Subcutaneous abdominal adipose tissue (tissue), 5 donors: ENCODE data around the gene SNX18.

Experiments used
- H3K27ac ChIP-seq: one replicate; pipeline ENCODE4 v1.7.0; 2013; ENCODE audit warnings: low read depth, mild to moderate bottlenecking, inconsistent platforms, low read length, moderate library complexity
- H3K27me3 ChIP-seq, 5 donors: one replicate each; pipeline ENCODE4 v1.7.0; 2013; ENCODE audit warnings: low read length in 5 of 5, inconsistent platforms in 1 of 5; ENCODE audit not compliant: control insufficient read depth in 5 of 5, insufficient read depth in 4 of 5
- H3K36me3 ChIP-seq, 5 donors: one replicate each; pipeline ENCODE4 v1.7.0; 2013; ENCODE audit warnings: low read length in 5 of 5; ENCODE audit not compliant: control insufficient read depth in 5 of 5, insufficient read depth in 5 of 5
- H3K4me1 ChIP-seq, 5 donors: one replicate each; pipeline ENCODE4 v1.7.0; 2013; ENCODE audit warnings: low read length in 5 of 5, mild to moderate bottlenecking in 3 of 5, moderate library complexity in 1 of 5; ENCODE audit not compliant: control insufficient read depth in 5 of 5, insufficient read depth in 5 of 5
- H3K4me3 ChIP-seq, 5 donors: one replicate each; pipeline ENCODE4 v1.7.0; 2013; ENCODE audit warnings: low read length in 5 of 5, low read depth in 1 of 5
- H3K9ac ChIP-seq, 5 donors: one replicate each; pipeline ENCODE4 v1.7.0; 2013; ENCODE audit warnings: low read length in 5 of 5, mild to moderate bottlenecking in 4 of 5, moderate library complexity in 3 of 5
- H3K9me3 ChIP-seq, 5 donors: one replicate each; pipeline ENCODE4 v1.7.0; 2013; ENCODE audit warnings: low read length in 5 of 5; ENCODE audit not compliant: control insufficient read depth in 5 of 5
- donor health status: healthy.
- donor health status: healthy.
- donor health status: healthy.
- donor health status: healthy.
- donor health status: healthy.

The SNX18 gene, protein sequence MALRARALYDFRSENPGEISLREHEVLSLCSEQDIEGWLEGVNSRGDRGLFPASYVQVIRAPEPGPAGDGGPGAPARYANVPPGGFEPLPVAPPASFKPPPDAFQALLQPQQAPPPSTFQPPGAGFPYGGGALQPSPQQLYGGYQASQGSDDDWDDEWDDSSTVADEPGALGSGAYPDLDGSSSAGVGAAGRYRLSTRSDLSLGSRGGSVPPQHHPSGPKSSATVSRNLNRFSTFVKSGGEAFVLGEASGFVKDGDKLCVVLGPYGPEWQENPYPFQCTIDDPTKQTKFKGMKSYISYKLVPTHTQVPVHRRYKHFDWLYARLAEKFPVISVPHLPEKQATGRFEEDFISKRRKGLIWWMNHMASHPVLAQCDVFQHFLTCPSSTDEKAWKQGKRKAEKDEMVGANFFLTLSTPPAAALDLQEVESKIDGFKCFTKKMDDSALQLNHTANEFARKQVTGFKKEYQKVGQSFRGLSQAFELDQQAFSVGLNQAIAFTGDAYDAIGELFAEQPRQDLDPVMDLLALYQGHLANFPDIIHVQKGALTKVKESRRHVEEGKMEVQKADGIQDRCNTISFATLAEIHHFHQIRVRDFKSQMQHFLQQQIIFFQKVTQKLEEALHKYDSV

GRCh38 chr5:54517512-54518145 lies at the start of gene SNX18:
SNX18 (plus strand) TSS chr5:54517759; CDS start chr5:54517953, 194 bp downstream.
- Histone ChIP-seq H3K4me3 (peak within 1 kb of the TSS; percentile 44 to 94 (median 85)), H3K27ac (peak within 1 kb of the TSS; percentile 85), H3K9me3 (no peaks in the 10 kb centered on the region), H3K9ac (peak within 1 kb of the TSS; percentile 71 to 93 (median 83)), H3K36me3 (peaks cover 0 to 4% (median 0%) of the 10 kb centered on the region in 5 donors), H3K4me1 (peaks cover 3 to 59% (median 50%) of the 10 kb centered on the region in 5 donors), H3K27me3 (no peaks in the 10 kb centered on the region)

- H3K27me3 ChIP-seq: no peaks in the 10 kb centered on the region
- H3K9me3 ChIP-seq: no peaks in the 10 kb centered on the region
- H3K27ac ChIP-seq: peak overlapping the region; percentile 52
- peaks cover 0 to 10% (median 0%) of the 10 kb centered on the region in 5 donors for H3K4me1 ChIP-seq
- H3K4me3 ChIP-seq: peak overlapping the region in 4 of 5 donors; percentile 5 to 60 (median 52)
- peak overlapping the region in 3 of 5 donors; percentile 39 to 62 (median 56) for H3K9ac ChIP-seq
- H3K36me3 ChIP-seq: no peaks in the 10 kb centered on the region
These were observed 47.9 kb upstream of the SNX18 start for GRCh38 chr5:54469622-54470021.

GRCh38 chr5:54470128-54470527 lies 47.4 kb upstream of the SNX18 start:
- peaks cover 0 to 10% (median 0%) of the 10 kb centered on the region in 5 donors for H3K4me1 ChIP-seq
- H3K4me3 ChIP-seq: peak overlapping the region in 4 of 5 donors; percentile 5 to 60 (median 52)
- H3K9ac ChIP-seq: peak overlapping the region in 1 of 5 donors; percentile 62
- H3K9me3 ChIP-seq: no peaks in the 10 kb centered on the region
- no peak overlapping the region for H3K27ac ChIP-seq
- H3K36me3 ChIP-seq: no peaks in the 10 kb centered on the region
- no peaks in the 10 kb centered on the region for H3K27me3 ChIP-seq

GRCh38 chr5:54470677-54471076 lies 46.9 kb upstream of the SNX18 start:
- Histone ChIP-seq H3K9me3 (no peaks in the 10 kb centered on the region), H3K27me3 (no peaks in the 10 kb centered on the region), H3K27ac (no peak overlapping the region), H3K36me3 (no peaks in the 10 kb centered on the region), H3K4me1 (peaks cover 0 to 10% (median 0%) of the 10 kb centered on the region in 5 donors), H3K9ac (no peak overlapping the region), H3K4me3 (no peak overlapping the region)

GRCh38 chr5:54471398-54471797 lies 46.2 kb upstream of the SNX18 start:
- Histone ChIP-seq H3K27me3 (no peaks in the 10 kb centered on the region), H3K9me3 (no peaks in the 10 kb centered on the region), H3K36me3 (no peaks in the 10 kb centered on the region), H3K27ac (no peak overlapping the region), H3K4me1 (peaks cover 0 to 10% (median 0%) of the 10 kb centered on the region in 5 donors), H3K4me3 (no peak overlapping the region), H3K9ac (no peak overlapping the region)

- Histone ChIP-seq H3K4me3 (no peak overlapping the region), H3K27ac (no peak overlapping the region), H3K4me1 (no peaks in the 10 kb centered on the region)
These were observed 40.9 kb upstream of the SNX18 start for GRCh38 chr5:54476682-54477081.

GRCh38 chr5:54477941-54478478 lies 39.5 kb upstream of the SNX18 start:
- H3K9ac ChIP-seq: no peak overlapping the region
- H3K36me3 ChIP-seq: no peaks in the 10 kb centered on the region
- no peaks in the 10 kb centered on the region for H3K27me3 ChIP-seq

More at GRCh38 chr5:54476682-54477081, 40.9 kb upstream of the SNX18 start:
- no peak overlapping the region for H3K9ac ChIP-seq
- H3K27me3 ChIP-seq: no peaks in the 10 kb centered on the region
- H3K9me3 ChIP-seq: no peaks in the 10 kb centered on the region
- no peaks in the 10 kb centered on the region for H3K36me3 ChIP-seq

GRCh38 chr5:54480296-54480695 lies 37.3 kb upstream of the SNX18 start:
- H3K27ac ChIP-seq: no peak overlapping the region
- H3K36me3 ChIP-seq: no peaks in the 10 kb centered on the region
- H3K9ac ChIP-seq: no peak overlapping the region
- H3K9me3 ChIP-seq: no peaks in the 10 kb centered on the region
- H3K27me3 ChIP-seq: no peaks in the 10 kb centered on the region
- no peaks in the 10 kb centered on the region for H3K4me1 ChIP-seq
- no peak overlapping the region for H3K4me3 ChIP-seq

More at GRCh38 chr5:54477941-54478478, 39.5 kb upstream of the SNX18 start:
- H3K9me3 ChIP-seq: no peaks in the 10 kb centered on the region
- H3K4me1 ChIP-seq: no peaks in the 10 kb centered on the region
- H3K4me3 ChIP-seq: no peak overlapping the region
- H3K27ac ChIP-seq: no peak overlapping the region

DNA sequence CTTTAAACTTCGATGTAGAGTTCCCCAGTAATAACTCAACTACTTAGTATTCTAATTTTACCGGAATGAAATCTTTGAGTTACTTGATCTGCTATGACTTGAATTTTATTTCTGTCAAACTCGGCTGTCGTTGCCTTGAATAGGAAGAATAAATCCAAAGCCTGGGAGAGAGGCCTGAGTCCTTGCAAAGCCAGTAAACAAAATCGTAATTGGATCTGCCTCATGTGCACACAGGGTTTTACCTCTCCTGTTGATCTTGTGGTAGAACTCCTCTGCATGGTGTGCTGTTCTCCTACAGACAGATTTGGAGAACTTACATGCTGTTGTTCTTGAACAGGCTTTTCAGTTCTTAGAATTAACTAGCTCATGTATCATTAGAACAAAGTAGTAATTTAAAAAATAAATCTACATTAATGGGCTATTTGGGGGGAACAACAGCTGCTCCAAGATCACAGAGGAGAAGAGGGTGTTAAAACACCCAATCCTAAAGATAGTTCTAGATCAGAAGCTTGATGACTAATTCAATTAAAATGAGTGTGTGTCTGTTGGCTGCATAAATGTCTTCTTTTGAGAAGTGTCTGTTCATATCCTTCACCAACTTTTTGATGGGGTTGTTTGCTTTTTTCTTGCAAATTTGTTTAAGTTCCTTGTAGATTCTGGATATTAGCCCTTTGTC lies 33.2 kb upstream of the SNX18 start:
- Histone ChIP-seq H3K9ac (no peak overlapping the region), H3K36me3 (no peaks in the 10 kb centered on the region), H3K27ac (no peak overlapping the region), H3K4me1 (no peaks in the 10 kb centered on the region), H3K9me3 (no peaks in the 10 kb centered on the region), H3K27me3 (no peaks in the 10 kb centered on the region), H3K4me3 (no peak overlapping the region)
